Measurements from ENCODE around the gene LGI4.
A peak's percentile ranks its signal among the peaks of the same experiment; 100 is the strongest.

LGI4 gene

DNA sequence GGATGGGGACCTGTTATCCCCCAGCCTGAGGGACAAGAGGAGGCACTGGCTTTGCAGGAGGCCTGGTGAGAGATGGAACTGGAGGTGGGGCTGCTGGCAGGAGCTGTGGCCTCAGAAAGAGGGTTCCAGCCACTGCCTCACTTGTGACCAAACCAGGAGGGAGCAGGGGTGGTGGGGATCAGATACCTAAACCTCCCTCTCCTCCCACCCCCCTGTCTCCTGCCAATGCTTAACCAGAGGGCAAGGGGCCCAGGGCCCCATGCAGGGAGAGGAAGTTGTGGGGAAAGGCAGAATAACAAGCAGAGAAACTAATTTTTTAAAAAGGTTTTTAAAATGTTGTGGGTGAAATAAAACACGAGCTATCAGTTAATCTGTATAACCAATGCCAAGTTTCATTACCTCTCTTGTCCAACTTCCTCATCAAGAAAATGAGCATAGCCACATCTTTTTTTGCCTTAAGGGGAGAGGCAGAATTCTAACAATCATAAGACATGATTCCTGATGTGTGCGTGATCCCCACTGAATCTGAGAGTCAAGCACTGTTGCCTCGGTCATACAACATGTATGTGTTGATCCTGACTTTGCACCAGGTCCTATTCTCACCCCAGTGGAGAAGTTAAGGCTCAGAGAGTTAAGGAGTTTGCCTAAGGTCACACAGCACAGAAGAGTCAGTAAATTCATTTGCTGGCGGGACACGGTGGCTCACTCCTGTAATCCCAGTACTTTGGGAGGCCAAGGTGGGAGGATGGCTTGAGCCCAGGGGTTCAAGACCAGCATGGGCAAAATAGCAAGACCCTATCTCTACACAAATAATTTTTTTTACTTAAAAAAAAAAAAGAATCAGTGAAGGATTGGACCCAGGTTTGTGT lies 32.6 kb upstream of the LGI4 start:
- ATAC-seq (replicated peaks) (peak; percentile 27), DNase-seq (no peak)
- peaks cover under 1 to 11% of the 10 kb centered on the region in 2 donors for H3K9me3 Mint-ChIP-seq
- no peak overlapping the region for H3K4me3 Mint-ChIP-seq
- H3K27me3 Mint-ChIP-seq = no peaks in the 10 kb centered on the region
- peaks cover 15 to 26% of the 10 kb centered on the region in 2 donors for H3K4me1 Mint-ChIP-seq (ENCODE audit: low read depth in 2 of 2)
- peak overlapping the region; percentile 85 to 90 for H3K27ac Mint-ChIP-seq
- H3K36me3 Mint-ChIP-seq (ENCODE audit: insufficient read depth) = peaks cover 73% of the 10 kb centered on the region

DNA sequence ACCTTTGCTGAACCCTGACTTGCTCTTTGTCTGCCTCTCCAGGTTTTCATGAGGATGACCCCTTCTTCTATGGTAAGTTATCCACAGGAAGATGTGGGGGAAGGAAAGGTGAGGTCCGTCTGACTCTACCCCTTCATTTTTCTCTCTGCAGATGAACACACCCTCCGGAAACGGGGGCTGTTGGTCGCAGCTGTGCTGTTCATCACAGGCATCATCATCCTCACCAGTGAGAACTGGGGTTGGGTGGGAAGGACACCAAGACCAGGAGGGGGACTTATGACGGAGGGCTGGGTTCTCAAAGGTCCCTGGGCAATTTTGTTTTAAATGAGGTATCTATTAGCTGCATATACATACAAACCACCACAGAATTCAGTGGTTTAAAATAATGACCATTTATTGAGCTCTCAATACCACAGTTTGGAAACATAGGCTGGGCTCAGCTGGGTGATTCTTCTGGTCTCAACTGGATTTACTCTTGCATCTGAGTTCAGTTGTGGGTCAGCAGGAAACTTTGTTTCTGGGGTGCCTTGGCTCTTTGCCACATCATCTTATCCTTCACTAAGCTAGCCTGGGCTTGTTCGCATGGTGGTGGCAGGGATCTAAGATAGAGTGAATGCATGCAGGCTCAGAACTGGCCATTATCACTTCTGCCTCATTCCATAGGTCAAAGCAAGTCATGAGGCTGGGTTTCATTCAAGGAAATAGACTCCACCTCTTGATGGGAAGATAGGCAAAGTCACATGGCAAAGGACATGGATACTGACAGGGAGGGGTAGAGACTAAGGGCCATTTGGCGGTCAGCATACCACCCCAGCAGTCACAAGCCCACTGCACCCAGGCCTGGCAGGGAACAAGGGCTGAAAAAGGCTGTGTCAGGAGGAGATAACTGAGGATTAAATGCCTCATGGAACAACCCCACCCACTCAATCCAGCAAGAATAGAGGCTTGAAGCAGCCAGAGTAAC lies 31.5 kb upstream of the LGI4 start:
- H3K36me3 Mint-ChIP-seq (ENCODE audit: insufficient read depth) = peaks cover 81% of the 10 kb centered on the region

DNA sequence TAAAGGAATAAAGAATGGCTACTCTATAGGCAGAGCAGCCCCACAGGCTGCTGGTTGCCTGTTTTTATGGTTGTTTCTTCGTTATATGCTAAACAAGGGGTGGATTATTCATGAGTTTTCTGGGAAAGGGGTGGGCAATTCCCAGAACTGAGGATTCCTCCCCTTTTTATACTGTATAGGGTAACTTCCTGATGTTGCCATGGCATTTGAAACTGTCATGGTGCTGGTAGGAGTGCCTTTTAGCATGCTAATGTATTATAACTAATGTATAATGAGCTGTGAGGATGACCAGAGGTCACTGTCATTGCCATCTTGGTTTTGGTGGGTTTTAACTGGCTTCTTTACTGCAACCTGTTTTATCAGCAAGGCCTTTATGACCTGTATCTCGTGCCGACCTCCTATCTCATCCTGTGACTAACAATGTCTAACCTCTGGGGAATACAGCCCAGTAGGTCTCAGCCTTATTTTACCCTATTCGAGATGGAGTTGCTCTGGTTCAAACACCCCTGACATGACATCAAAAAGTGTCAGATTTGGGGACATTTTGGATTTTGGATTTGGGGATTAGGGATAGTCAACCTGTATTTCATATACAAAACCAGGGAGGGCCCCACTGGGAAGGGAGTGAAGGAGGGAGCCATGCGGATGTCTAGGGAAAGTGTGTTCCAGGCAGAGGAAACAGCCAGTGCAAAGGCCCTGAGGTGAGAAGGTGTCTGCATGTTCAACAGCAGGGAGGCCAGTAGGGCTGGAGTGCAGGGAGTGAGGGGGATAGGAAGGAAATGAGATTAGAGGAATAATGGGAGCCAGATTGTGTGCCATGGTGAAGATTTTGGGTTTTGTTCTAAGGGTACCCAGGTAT lies 30.6 kb upstream of the LGI4 start:
- Mint-ChIP-seq H3K4me1 (ENCODE audit: low read depth in 2 of 2) (peaks cover 15 to 26% of the 10 kb centered on the region in 2 donors), H3K36me3 (ENCODE audit: insufficient read depth) (peaks cover 85% of the 10 kb centered on the region), H3K9me3 (peaks cover 6 to 11% of the 10 kb centered on the region in 2 donors), H3K4me3 (no peak overlapping the region), H3K27me3 (no peaks in the 10 kb centered on the region), H3K27ac (peak overlapping the region; percentile 18 to 28)
- DNase-seq = no peak
- ATAC-seq (replicated peaks) = no peak

More for the DNA sequence above, 31.5 kb upstream of the LGI4 start:
- no peak for ATAC-seq (replicated peaks)
- no peak for DNase-seq
- Mint-ChIP-seq H3K9me3 (peaks cover 6 to 11% of the 10 kb centered on the region in 2 donors), H3K27me3 (no peaks in the 10 kb centered on the region), H3K27ac (peak overlapping the region in 1 of 2 donors; percentile 90), H3K4me3 (no peak overlapping the region), H3K4me1 (ENCODE audit: low read depth in 2 of 2) (peaks cover 15 to 25% of the 10 kb centered on the region in 2 donors)

DNA sequence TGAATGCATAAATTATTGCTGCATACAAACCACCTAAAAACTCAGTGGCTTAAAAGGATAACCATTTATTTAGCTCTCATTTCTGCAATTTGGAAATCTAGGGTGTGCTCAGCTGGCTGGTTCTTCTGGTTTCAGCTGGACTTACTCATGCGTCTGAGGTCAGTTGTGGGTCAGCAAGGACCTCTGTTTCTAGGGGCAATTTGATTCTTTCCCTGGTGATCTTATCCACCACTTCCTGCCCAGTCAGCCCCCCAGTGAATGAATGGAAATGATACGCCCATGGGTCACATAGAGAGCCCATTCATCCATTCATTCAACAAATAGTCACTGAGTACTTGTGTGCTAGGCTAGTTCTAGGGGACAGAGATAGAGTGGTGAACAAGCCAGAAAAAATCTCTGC lies 29.6 kb upstream of the LGI4 start:
- Mint-ChIP-seq H3K27me3 (no peaks in the 10 kb centered on the region), H3K9me3 (peaks cover 6 to 11% of the 10 kb centered on the region in 2 donors), H3K27ac (peak overlapping the region; percentile 24 to 81), H3K4me3 (no peak overlapping the region), H3K36me3 (ENCODE audit: insufficient read depth) (peaks cover 89% of the 10 kb centered on the region), H3K4me1 (ENCODE audit: low read depth in 2 of 2) (peaks cover 15 to 26% of the 10 kb centered on the region in 2 donors)
- DNase-seq (no peak), ATAC-seq (replicated peaks) (no peak)

DNA sequence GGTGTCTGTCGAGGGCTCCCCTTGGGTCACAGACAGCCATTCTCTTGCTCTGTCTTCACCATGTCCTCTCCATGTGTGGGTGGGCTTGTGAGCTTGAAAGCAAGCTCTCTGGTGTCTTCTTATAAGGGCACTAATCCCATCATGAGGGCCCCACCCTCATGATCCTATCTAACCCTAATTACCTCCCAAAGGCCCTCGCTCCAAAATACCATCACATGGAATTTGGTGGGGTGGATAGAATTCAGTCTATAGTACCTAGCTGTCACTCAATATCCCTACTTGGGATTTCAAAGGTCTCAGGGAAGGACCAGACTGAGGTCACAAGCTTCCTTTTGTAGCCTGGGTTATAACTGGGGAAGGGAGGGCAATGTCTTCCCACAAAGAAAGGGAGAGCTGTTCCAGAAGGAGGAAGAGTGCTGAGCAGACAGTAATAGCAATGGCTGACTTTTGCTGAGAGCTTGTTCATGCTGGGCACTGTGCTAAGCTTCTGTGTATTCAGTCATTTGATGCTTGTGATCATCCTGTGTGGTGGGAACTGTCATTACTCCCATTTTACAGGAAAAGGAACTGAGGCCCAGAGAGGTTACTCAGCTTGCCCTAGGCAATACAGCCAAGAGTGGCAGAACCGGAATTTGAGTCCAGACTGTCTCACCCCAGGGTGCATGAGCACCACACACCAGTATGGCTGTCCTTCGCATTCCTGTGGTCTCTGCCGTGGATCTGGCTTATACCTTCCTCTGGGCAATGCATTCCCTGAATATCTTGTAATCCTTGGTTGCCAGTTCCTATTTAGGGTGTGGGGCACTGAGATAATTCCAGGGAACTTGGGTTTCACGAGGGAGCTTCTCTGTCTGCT lies 27.8 kb upstream of the LGI4 start:
- Mint-ChIP-seq H3K27me3 (no peaks in the 10 kb centered on the region), H3K4me3 (no peak overlapping the region), H3K36me3 (ENCODE audit: insufficient read depth) (peaks cover 89% of the 10 kb centered on the region), H3K9me3 (peaks cover 6 to 11% of the 10 kb centered on the region in 2 donors), H3K4me1 (ENCODE audit: low read depth in 2 of 2) (peaks cover 18 to 27% of the 10 kb centered on the region in 2 donors), H3K27ac (peak overlapping the region; percentile 74 to 80)
- ATAC-seq (replicated peaks) = no peak
- DNase-seq = no peak

DNA sequence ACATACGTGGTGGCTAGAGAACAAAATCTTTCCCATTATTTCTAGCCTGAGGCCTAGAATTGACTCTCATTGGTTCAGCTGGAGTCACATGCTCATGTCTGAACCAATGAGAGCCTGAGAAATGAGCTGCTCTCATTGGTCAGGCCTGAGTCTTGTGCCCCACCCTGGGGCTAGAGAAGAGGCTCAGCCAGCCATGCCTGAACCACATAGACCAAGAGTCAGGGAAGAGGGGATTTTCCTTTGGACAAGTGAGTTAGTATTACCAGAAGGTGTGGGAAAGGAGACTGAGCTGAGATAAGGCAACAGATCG lies 26.5 kb upstream of the LGI4 start:
- H3K36me3 Mint-ChIP-seq (ENCODE audit: insufficient read depth) = peaks cover 92% of the 10 kb centered on the region
- H3K27me3 Mint-ChIP-seq = no peaks in the 10 kb centered on the region
- peaks cover 6 to 10% of the 10 kb centered on the region in 2 donors for H3K9me3 Mint-ChIP-seq
- ATAC-seq (replicated peaks) (no peak), DNase-seq (no peak)
- H3K27ac Mint-ChIP-seq = peak overlapping the region; percentile 1 to 8
- H3K4me1 Mint-ChIP-seq (ENCODE audit: low read depth in 2 of 2) = peaks cover 19 to 25% of the 10 kb centered on the region in 2 donors
- H3K4me3 Mint-ChIP-seq = no peak overlapping the region

DNA sequence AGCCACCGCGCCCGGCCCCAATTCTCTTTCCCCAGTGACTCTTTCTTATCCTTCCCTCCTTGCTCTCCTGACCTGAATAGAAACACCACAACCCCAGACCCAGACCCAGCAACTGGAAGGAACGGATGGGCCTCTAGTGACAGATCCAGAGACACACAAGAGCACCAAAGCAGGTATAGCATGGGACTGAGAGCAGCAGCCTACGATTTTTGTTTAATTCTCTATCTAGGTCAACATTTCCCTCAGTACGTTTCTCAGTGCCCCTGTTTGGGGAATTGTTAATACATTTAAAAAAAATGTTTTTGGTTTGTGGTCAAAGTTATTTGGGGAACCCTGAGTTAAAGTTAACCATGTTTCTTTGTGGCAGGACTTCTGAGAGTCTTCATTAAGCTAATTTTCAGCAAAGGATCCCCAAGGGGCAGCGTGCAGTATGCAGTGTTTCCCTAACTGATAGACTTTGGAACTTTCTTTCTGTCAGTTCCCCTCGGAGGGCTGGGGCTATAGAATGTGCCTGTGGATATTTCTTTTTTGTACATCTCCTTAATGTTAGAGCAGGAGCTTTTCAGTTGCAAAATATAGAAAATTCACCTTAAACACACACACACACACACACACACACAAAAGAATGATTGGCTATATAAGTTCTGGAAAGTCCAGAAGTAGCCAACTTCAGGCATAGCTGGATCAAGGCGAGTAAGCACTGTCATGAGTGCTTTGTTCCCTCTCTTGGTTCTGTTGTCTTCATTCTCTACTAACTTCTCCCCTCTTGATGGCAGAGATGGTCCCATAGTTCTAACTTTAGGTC lies 26.0 kb upstream of the LGI4 start:
- DNase-seq (no peak), ATAC-seq (replicated peaks) (no peak)
- H3K27ac Mint-ChIP-seq = peak overlapping the region; percentile 8 to 88
- no peaks in the 10 kb centered on the region for H3K27me3 Mint-ChIP-seq
- H3K4me1 Mint-ChIP-seq (ENCODE audit: low read depth in 2 of 2) = peaks cover 24 to 29% of the 10 kb centered on the region in 2 donors
- peaks cover 88% of the 10 kb centered on the region for H3K36me3 Mint-ChIP-seq (ENCODE audit: insufficient read depth)
- H3K4me3 Mint-ChIP-seq = no peak overlapping the region
- peaks cover 5 to 6% of the 10 kb centered on the region in 2 donors for H3K9me3 Mint-ChIP-seq

DNA sequence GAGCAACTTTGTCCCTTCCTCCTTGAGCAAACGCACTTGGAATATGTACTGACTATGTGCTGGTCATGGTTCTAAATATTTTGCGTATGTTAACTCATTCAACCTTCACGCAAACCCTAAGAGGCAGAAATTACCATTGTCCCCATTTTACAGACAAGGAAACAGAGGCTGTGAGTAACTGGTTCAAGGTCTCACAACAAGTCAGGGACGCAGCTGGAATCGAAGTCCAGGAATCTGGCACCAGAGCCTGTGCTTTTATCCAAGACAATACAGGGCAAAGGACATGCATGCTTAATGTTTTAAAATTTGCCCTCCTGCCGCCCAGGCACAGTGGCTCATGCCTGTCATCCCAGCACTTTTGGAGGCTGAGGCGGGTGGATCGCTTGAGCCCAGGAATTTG lies 24.7 kb upstream of the LGI4 start:
- H3K4me1 Mint-ChIP-seq (ENCODE audit: low read depth in 2 of 2) = peaks cover 36 to 38% of the 10 kb centered on the region in 2 donors
- ATAC-seq (replicated peaks) = no peak
- H3K27me3 Mint-ChIP-seq = no peaks in the 10 kb centered on the region
- H3K9me3 Mint-ChIP-seq = peaks cover 0 to 6% of the 10 kb centered on the region in 2 donors
- H3K36me3 Mint-ChIP-seq (ENCODE audit: insufficient read depth) = peaks cover 88% of the 10 kb centered on the region
- no peak overlapping the region for H3K4me3 Mint-ChIP-seq
- H3K27ac Mint-ChIP-seq = peak overlapping the region in 1 of 2 donors; percentile 99
- DNase-seq = no peak

DNA sequence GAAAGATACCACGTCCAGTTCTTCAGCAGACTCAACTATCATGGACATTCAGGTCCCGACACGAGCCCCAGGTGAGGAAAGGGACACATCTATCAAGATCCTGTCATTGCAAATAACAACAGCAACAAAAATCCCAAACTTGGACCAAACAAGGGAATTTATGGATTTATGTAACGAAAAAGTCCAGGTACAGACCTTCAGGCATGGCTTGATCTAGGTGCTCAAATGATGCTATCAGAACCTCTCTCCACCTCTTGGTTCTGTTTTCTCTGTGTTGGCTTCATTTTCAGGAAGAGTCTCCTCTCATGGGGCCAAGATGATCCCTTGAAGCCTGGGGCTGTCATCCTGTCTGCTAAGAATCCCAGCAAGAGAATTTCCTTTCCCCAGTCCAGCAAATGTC lies 22.6 kb upstream of the LGI4 start:
- Mint-ChIP-seq H3K4me1 (ENCODE audit: low read depth in 2 of 2) (peaks cover 42 to 45% of the 10 kb centered on the region in 2 donors), H3K9me3 (peaks cover 0 to 5% of the 10 kb centered on the region in 2 donors), H3K27me3 (no peaks in the 10 kb centered on the region), H3K27ac (peak overlapping the region in 1 of 2 donors; percentile 99), H3K4me3 (peak overlapping the region in 1 of 2 donors; percentile 100), H3K36me3 (ENCODE audit: insufficient read depth) (peaks cover 74% of the 10 kb centered on the region)
- ATAC-seq (replicated peaks) (no peak), DNase-seq (no peak)

DNA sequence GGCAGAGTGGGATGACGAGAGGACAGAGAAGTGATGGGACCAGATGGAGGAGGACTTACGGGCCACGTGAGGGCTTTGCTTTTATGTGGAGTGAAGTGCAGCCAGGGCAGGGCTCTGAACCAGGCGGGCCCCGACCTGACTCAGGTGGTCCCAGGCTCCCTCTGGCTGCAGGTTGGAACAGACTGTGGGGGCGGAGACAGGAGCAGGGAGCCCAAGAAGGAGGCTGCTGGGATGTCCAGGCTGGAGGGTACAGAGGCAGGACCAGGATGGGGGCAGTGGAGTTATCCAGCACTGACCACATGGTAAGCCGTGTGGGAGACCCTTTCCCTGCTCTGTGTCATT lies 21.8 kb upstream of the LGI4 start:
- H3K36me3 Mint-ChIP-seq (ENCODE audit: insufficient read depth) = peaks cover 66% of the 10 kb centered on the region

DNA sequence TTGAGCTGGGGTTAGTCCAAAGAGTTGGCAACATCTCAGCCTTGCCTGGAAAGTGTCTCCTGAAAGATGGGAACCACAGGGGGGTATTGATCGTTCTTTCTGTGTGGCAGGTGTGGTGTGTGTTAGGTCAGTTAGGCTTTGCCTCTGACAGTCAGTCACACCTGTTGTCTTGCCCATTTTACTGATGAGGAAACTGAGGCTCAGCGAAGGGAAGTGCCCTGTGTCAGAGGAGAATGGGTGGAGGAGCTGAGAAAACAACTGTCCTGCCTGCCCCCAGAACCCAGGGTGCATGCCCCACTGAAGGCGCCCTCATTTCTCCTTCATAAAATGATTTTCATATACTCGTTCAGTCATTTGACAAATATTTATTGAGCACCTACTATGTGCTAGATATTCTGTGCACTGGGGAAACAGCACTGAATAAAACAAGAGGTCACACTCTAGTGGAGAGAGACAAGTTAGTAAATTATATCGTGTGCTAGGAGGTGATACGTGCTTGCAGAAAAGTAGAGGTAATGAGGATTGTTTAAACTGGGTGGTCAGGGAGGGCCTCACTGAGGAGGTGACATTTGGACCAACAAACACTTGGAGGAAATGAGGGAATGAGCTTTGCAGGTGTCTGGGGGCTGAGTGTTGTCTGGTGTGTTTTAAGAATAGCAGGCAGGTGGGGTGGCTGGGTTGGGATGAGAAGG lies 21.3 kb upstream of the LGI4 start:
- DNase-seq (no peak), ATAC-seq (replicated peaks) (no peak)
- peak overlapping the region; percentile 98 to 99 for H3K27ac Mint-ChIP-seq
- H3K4me1 Mint-ChIP-seq (ENCODE audit: low read depth in 2 of 2) = peaks cover 37 to 49% of the 10 kb centered on the region in 2 donors
- no peaks in the 10 kb centered on the region for H3K9me3 Mint-ChIP-seq
- peaks cover 62% of the 10 kb centered on the region for H3K36me3 Mint-ChIP-seq (ENCODE audit: insufficient read depth)
- H3K4me3 Mint-ChIP-seq = peak overlapping the region; percentile 99 to 100
- no peaks in the 10 kb centered on the region for H3K27me3 Mint-ChIP-seq

More for the DNA sequence above, 21.8 kb upstream of the LGI4 start:
- peak overlapping the region; percentile 99 to 100 for H3K4me3 Mint-ChIP-seq
- DNase-seq = no peak
- peak overlapping the region; percentile 98 to 99 for H3K27ac Mint-ChIP-seq
- no peaks in the 10 kb centered on the region for H3K9me3 Mint-ChIP-seq
- ATAC-seq (replicated peaks) = no peak
- H3K27me3 Mint-ChIP-seq = no peaks in the 10 kb centered on the region
- peaks cover 37 to 49% of the 10 kb centered on the region in 2 donors for H3K4me1 Mint-ChIP-seq (ENCODE audit: low read depth in 2 of 2)

Measured in effector memory CD8-positive, alpha-beta T cell (primary cell).